COLO829 (cell line): Measurements from ENCODE around the gene AIF1.

Source experiments
- DNase-seq: peaks from one replicate; pipeline ENCODE4 v3.0.0; 2012; ENCODE audit warnings: low spot score

The AIF1 gene

DNA sequence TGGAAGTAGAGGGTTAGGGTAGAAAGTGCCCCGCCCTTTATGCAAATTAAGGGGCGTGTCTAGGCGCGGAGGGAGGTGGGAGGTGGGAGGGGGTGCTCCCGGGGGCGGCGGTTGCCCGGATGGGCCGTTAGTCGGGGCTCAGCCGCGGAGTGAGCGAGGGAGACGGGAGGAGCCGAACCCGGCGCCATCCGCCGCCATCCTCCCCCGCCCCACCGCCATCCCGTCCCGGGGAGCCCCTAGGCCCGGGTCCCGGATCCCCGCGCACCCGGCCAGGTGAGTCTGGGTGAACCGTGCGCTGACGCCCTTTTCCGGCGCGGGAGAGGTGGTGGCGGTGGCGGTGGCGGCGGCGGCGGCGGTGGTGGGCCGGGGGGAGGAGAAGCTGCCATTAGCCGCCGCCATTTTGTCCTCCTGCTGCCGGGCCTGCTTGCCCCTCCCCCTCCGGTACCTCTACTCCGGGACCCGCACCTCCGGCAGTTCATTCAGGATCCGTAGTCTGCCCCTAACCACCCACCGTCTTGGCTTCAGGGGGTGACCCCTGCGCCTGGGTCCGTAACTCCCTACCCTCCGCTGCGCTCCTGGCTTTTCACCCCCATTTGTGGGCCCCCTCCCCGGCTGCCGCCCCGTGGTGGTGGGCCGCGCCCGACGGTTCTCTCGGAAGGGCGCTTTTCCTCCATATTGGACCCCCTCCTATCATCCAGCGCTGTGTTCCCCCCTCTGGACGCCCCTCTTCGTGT is 5.7 kb downstream of the AIF1 start, which contains the start of gene PRRC2A:
Gene PRRC2A, plus strand, starts transcription at position 130 of the 734 bp plus-strand sequence. CDS start 2,075 bp downstream, outside the sequence.
- peak; percentile 58 for DNase-seq

DNA sequence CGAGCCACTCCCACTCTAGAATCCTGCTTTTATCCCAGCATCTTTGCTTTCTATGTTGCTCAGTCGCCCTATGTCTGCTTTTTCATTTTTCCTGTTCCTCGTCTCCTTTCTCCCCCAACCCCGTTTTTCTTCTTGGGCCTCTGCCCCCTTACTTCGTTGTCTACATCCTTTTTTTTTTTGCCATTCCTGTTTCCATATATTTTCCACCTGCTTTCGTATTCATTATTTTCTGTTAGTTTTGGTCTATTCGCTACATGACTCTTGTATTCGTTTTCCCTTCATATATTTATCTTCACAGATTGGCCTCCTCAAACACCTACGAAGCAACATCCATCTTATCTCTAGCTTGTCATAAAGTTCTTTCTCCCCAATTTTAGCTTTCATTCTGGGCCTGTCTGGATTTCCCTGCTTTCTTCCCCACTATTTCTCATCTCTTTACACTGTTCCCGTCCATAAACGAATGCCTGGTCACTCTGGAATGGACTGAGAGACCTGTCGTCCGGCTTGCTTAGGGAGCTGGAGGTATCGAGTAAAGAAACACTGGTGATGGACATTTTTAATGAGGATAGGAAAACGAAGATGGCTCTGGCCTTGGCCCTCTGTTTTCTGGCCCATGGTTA is 6.4 kb downstream of the AIF1 start:
- no peak for DNase-seq

DNA sequence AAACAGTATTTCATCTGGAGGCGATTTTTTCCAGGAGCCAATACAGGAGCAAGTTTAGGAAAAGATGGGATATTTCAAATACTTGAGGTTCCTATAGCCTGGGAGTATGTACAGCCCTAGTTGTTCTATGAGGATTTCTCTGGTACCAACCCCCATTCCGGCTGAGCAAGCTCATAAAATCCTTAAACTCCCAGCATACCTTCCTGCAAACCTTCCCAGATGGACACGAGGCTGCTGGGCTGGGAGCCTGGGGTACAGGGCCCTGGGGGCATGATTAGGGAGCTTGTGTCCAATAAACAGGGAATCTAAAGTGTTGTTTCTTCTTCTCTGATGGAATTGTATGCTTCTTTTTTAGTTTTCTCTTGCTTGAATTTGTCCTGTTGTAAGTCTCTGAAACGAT is 7.0 kb downstream of the AIF1 start:
- no peak for DNase-seq

DNA sequence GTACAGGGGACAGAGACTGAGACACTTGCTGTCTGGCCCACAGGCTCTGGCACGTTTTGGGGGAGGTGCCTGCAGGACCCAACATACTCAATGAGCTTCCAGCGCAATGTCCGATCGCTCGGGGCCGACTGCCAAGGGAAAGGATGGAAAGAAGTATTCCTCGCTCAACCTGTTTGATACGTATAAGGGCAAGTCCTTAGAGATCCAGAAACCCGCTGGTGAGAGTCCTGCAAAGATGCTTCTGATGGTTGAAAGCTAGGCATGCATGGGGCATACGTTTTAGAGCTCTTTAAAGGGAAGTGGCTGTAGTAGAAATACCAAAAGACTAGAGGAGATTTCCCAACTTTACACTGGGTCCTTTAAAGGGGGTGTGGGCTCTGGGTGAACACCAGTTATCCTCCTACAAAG is 7.7 kb downstream of the AIF1 start:
- no peak for DNase-seq

DNA sequence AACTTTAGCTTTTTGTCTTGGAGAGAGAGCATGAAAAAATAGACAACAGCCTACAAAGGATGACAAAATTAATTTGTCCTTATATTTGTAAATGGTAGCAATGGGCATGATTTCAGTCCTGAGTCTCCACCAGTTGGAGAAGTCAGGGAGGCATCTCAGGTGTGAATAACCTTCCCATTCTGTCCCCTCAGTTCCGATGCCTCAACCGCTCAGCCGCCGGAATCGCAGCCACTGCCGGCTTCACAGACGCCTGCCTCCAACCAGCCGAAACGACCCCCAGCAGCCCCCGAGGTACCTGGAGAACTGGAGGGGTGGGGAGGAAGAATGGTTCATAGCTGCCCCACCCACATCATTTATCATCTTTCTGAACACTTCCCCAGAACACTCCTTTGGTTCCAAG is 9.0 kb downstream of the AIF1 start:
- no peak for DNase-seq

DNA sequence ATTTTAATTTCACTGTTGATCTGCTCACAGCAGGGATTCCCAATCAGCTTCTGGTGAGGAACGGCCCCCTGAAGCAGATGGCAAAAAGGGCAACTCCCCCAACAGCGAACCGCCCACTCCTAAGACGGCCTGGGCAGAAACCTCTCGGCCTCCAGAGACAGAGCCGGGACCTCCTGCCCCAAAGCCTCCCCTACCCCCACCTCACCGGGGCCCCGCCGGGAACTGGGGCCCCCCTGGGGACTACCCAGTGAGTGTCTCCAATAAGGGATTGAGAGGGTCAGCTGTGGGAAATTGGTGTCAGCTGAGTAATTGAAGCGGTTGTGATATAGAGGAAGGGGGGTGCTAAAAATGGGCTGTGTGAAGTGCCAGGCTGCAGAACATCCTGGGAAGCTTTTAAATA is 11.9 kb downstream of the AIF1 start:
- DNase-seq, result no peak

DNA sequence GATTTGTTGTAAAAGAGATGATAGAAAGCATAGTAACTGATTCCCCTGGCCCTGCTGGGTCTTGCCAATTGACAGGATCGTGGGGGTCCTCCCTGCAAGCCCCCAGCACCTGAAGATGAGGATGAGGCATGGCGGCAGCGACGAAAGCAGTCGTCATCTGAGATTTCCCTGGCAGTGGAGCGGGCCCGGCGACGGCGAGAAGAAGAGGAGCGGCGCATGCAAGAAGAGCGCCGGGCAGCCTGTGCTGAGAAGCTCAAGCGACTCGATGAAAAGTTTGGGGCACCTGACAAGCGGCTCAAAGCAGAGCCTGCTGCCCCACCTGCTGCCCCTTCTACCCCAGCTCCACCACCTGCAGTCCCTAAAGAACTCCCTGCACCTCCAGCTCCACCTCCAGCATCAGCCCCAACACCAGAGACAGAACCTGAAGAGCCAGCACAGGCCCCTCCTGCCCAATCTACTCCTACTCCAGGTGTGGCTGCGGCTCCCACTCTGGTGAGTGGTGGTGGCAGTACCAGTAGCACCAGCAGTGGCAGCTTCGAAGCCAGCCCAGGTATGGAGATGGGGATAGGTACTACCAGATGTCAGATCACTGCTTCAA is 12.8 kb downstream of the AIF1 start:
- DNase-seq, result no peak

DNA sequence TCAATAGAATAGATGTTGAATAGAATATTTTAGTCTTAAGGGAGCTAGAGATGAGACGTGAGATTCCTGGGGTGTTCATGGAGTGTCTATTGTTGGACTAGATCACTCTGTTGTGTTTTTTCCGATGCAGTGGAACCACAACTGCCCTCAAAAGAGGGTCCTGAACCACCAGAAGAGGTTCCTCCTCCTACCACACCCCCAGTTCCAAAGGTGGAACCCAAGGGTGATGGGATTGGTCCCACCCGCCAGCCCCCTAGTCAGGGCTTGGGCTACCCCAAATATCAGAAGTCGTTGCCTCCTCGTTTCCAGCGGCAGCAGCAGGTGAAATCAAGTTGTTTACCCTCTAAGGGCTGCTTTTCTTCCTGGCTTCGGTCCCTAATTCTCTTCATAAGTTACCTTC is 14.0 kb downstream of the AIF1 start:
- DNase-seq, result no peak

DNA sequence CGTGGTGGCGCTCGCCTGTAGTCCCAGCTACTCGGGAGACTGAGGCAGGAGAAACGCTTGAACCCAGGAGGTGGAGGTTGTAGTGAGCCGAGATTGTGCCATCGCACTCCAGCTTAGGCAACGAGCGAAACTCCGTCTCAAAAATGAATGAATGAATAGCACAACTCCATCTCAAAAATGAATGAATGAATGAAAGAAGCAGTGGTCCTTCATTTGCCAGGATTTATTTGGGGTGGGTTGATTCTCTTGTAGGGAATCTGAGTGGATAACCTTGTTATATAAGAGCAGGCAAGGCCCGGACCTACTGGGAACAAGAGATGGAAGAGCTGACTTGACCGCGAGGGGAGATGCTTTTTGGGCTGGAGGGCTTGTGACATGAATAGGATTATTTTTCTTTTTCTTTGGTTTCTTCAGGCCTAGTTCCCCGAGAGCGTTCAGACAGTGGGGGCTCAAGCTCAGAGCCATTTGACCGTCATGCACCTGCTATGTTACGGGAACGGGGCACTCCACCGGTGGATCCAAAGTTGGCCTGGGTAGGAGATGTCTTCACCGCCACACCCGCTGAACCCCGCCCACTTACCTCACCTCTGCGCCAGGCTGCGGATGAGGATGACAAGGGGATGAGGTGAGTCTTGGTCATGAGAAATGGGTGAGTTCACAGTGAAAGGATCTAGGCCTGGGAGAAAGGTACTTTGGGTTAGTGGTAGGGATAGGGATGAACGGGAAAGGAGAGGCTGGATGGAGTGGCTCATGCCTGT is 15.3 kb downstream of the AIF1 start:
- DNase-seq, result no peak

DNA sequence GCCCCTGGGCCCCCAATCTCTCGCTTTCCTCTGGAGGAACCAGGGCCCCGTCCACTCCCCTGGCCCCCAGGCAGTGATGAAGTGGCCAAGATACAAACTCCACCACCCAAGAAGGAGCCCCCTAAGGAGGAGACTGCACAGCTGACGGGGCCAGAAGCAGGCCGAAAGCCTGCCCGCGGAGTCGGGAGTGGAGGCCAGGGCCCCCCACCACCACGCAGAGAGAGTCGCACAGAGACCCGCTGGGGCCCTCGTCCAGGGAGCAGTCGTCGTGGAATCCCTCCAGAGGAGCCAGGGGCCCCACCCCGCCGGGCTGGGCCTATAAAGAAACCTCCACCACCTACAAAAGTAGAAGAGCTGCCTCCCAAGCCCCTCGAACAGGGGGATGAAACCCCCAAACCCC is 16.2 kb downstream of the AIF1 start:
- no peak for DNase-seq

DNA sequence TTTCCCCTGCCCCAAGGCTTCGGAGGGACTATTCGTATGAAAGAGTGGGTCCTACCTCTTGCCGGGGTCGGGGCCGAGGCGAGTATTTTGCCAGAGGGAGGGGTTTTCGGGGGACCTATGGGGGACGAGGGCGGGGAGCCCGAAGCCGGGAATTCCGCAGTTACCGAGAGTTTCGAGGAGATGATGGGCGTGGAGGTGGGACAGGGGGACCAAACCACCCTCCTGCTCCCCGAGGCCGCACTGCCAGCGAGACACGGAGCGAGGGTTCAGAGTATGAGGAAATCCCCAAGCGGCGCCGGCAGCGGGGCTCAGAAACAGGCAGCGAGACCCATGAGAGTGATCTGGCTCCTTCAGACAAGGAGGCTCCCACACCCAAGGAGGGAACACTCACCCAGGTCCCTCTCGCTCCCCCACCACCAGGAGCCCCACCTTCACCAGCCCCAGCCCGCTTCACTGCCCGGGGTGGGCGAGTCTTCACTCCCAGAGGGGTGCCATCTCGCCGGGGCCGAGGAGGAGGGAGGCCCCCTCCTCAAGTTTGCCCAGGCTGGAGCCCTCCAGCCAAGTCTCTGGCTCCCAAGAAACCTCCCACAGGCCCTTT is 16.7 kb downstream of the AIF1 start:
- no peak for DNase-seq

DNA sequence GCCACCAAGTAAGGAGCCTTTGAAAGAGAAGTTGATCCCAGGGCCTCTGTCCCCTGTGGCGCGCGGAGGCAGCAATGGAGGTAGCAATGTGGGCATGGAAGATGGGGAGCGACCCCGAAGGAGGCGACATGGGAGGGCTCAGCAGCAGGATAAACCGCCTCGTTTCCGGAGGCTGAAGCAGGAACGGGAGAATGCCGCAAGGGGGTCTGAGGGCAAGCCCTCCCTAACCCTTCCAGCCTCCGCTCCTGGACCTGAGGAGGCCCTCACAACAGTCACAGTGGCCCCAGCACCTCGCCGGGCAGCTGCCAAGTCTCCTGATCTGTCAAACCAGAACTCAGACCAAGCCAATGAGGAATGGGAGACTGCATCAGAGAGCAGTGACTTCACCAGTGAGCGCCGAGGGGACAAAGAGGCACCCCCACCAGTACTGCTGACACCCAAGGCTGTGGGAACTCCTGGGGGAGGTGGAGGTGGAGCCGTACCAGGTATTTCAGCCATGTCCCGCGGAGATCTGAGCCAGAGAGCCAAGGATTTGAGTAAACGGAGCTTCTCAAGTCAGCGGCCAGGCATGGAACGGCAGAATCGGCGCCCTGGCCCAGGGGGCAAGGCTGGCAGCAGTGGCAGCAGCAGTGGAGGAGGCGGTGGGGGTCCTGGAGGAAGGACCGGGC is 17.4 kb downstream of the AIF1 start:
- no peak for DNase-seq

DNA sequence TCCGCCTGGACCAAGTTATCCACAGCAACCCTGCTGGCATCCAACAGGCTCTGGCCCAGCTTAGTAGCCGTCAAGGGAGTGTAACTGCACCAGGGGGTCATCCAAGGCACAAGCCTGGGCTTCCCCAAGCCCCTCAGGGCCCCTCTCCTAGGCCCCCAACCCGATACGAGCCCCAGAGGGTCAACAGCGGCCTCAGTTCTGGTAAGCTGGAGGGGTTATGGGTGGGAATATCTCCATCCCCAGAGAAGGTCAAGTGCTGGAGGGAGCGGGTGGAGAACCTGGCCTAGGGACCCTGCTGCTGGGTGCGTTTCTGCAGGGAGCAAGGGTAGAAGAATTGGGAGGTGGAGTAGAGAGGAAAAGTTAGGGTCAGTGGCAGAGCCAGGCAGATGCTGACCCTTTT is 18.4 kb downstream of the AIF1 start:
- no peak for DNase-seq

DNA sequence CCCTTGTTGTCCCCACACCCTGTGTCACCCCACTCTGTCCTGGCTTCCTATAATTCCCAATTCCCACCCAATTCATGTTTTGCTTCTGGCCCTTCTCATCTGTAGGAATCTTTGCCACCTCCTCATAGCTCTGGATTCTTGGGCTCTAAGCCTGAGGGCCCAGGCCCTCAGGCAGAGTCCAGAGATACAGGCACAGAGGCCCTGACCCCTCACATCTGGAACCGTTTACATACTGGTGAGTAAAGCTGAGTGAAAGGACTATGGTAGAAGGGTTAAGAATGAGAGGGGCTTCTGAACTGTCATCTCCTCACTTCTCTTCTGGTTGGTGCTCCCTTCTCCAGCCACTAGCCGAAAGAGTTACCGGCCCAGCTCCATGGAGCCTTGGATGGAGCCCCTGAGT is 19.1 kb downstream of the AIF1 start:
- no peak for DNase-seq

DNA sequence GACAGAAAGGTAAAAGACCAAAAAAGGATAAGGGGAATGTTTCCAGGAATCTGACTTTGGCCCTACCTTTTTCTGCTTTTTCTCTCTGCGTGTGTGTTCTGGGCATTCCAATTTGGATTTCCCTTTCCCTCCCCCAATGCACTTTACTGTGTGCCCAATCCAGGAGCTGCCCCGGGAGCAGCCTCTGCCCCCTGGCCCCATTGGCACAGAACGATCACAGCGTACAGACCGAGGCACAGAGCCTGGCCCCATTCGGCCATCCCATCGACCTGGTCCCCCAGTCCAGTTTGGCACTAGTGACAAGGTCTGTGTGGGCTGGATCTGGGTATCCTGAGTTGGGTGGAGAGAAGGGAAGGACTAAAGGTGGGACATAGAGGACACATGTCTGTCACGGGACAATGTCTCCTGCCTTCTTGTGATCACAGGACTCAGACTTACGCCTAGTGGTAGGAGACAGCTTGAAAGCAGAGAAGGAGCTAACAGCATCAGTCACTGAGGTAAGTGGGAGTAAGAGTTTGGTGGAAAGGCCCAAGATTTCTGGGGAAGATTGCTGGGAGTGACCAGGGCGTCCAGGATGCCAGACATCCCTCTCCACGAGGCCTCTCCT is 20.0 kb downstream of the AIF1 start:
- no peak for DNase-seq

DNA sequence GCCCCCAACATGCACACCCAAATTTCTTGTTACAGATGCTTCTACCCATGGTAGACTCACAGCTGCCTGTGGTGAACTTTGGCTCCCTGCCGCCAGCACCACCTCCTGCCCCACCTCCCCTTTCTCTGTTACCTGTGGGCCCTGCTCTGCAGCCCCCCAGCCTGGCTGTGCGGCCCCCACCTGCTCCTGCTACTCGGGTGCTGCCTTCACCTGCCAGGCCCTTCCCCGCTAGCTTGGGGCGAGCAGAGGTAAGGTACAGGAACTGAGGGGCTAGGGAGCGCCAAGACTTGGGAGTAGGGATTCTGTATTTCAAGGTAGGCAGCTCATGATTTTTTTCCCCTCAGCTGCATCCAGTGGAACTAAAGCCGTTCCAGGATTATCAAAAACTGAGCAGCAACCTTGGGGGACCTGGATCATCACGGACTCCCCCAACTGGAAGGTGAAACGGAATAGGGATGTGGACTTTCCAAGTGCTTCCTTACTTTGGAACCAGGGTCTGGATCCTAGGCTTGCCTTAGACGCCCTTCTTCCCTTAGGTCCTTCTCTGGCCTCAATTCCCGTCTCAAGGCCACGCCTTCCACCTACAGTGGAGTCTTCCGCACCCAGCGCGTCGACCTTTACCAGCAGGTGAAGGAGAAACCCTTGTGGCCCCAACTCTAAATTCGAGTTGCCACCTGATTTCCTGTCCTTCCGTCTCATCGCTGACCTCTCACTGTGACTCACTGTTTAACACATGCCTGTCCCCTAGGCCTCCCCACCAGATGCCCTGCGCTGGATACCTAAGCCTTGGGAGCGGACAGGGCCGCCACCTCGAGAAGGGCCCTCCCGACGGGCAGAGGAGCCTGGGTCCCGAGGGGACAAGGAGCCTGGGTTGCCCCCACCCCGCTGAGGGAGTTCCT is 21.9 kb downstream of the AIF1 start:
- no peak for DNase-seq

DNA sequence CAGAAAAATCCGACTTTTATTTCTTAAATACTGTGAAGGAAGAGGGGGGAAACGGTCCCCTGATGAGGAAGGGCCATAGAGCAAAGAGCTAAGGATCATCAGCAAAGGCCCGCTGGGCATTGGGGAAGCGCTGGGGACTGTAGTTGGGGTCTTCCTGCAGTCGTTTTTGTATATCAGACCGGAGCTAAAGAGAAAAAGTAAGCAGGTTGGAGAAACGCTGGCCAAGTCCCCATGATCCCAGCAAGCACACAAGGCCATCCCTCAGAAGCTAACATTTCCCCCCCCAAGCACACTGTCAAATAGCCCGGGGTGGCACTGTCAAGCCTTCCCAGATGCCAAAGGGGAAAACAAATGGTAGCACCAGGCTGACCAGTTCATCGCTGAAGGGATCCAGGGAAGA is 24.0 kb downstream of the AIF1 start:
- no peak for DNase-seq

DNA sequence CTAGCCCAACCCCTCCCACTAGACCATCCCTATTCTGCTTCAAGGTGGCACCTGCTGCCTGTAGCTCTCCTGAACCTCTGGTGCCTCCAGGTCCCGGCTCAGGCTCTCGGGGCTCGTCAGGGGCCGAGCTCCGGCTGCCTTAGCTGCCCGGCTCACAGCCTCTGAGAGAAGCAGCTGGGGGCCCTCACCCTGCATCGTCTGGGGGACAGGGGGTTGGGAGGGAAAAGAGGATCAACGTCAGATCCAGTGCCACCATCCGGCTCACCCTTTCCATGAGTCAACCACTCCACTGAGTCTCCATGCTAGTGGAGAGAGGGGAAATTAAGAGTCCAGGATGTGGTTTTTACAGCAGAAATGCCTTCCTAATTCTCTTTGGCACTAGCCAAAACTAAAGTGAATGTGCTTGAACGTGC is 24.4 kb downstream of the AIF1 start:
- DNase-seq, result no peak

DNA sequence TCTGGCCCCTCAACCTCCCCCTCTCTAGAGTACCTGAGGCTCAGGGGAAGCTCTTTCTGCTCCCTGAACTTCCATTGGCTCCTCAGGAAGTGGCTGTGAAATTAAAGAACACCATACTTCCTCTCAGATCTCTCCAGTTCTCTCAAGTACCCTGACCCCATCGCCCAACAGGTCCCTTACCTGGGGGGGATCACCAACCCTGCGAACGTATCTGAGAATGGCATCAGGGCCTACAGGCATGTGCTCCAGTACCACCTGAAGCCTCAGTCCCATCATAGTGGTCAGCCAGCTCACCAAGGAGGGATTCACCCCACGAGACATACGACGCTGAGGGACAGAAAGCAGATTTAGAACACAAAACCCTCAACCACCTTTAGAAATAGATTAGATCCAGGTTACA is 25.6 kb downstream of the AIF1 start:
- no peak for DNase-seq

DNA sequence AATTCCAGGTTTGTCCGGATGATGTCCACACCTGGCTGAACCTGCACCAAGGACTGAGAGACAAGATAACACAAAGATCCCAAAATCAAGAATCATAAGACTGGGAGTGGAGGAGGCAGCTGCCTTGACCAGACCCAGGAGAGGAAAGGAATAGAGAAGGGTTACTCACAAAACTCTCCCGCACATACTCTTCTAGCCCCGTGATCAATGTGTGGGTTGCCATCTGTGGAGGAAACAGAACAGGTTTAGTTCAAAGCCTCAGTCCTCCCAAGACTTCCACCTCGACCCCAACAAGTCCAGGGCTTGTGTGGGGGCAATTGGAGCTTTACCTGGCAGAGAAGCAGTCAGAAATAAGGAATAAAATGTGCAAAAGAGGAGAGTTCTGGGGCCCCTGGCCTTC is 26.3 kb downstream of the AIF1 start:
- DNase-seq, result no peak
